Esophagus squamous epithelium (tissue), 5 donors: ENCODE results near the gene TSPAN11. TPM values are rescaled to one million over a fixed set of nuclear protein-coding genes. Genes with fewer than 3 reads are reported as not detected.

Source experiments
- DNase-seq: peaks from one replicate; lab custom pipeline; 2025; lab: John Stamatoyannopoulos, UW
- H3K27ac ChIP-seq, 4 donors: fragments of 200-600 bp; sonication (generic); one replicate each; pipeline ENCODE4 v1.5.1; 2016 to 2019; ENCODE audit warnings: mild to moderate bottlenecking in 1 of 4
- H3K27me3 ChIP-seq, 4 donors: fragments of 200-600 bp; sonication (generic); 1 replicate in 3 of 4; 2 replicates in 1 of 4; pipeline versions ENCODE4 v1.5.1 to v1.6.0; 2017 to 2021; ENCODE audit warnings: antibody characterized with exemption in 1 of 4
- H3K36me3 ChIP-seq, 3 donors: fragments of 200-600 bp; sonication (generic); one replicate each; pipeline ENCODE4 v1.5.1; 2016 to 2019
- H3K4me1 ChIP-seq, 3 donors: fragments of 200-600 bp; sonication (generic); one replicate each; pipeline ENCODE4 v1.5.1; 2017 to 2019
- H3K4me3 ChIP-seq, 4 donors: fragments of 200-600 bp; sonication (generic); 1 replicate in 3 of 4; 2 replicates in 1 of 4; pipeline ENCODE4 v1.5.1; 2016 to 2019; ENCODE audit warnings: mild to moderate bottlenecking in 2 of 4, moderate library complexity in 1 of 4
- H3K9me3 ChIP-seq, 3 donors: fragments of 200-600 bp; sonication (generic); one replicate each; pipeline ENCODE4 v1.5.1; 2016 to 2019
- POLR2A ChIP-seq, 4 donors: fragments of 450-650 bp; IDR thresholded peaks; one replicate each; pipeline ENCODE4 v1.6.1; 2017; ENCODE audit warnings: antibody characterized with exemption in 4 of 4, mild to moderate bottlenecking in 4 of 4, moderate library complexity in 3 of 4
- WGBS, 2 donors: methylation state at CpG; one replicate each; pipeline ENCODE4 v1.1.5; 2018; 5-methylcytosine and 5-hydroxymethylcytosine counted together
- intact Hi-C: fragments of 100-400 bp; cut with DNase I; formaldehyde crosslinking; loops from one replicate; pipeline ENCODE4 v1.15.0; 2022
- total RNA-seq, 4 donors: library from RNA; depleted of rRNA; stranded (reverse); fragments of >200 nt; gene quantifications; one replicate each; pipeline ENCODE4 v1.1.0, GENCODE V29; 2016
- TF ChIP-seq, protein P1 (sequence below), 6 experiments: fragments of 450-650 bp in 4 of 6; fragments of 200-600 bp in 2 of 6; sonication (generic) in 2 of 6; IDR thresholded peaks; one replicate each; pipeline ENCODE4 v1.5.1; 2016 to 2019; ENCODE audit warnings: antibody characterized with exemption in 6 of 6, mild to moderate bottlenecking in 4 of 6, moderate library complexity in 4 of 6
- donor health status: DM: yes; HTN: yes; CAD: no.

Gene TSPAN11
- total RNA-seq, 4 donors from 2014 or later: 0.27 to 3.0 (median 1.2) TPM

DNA sequence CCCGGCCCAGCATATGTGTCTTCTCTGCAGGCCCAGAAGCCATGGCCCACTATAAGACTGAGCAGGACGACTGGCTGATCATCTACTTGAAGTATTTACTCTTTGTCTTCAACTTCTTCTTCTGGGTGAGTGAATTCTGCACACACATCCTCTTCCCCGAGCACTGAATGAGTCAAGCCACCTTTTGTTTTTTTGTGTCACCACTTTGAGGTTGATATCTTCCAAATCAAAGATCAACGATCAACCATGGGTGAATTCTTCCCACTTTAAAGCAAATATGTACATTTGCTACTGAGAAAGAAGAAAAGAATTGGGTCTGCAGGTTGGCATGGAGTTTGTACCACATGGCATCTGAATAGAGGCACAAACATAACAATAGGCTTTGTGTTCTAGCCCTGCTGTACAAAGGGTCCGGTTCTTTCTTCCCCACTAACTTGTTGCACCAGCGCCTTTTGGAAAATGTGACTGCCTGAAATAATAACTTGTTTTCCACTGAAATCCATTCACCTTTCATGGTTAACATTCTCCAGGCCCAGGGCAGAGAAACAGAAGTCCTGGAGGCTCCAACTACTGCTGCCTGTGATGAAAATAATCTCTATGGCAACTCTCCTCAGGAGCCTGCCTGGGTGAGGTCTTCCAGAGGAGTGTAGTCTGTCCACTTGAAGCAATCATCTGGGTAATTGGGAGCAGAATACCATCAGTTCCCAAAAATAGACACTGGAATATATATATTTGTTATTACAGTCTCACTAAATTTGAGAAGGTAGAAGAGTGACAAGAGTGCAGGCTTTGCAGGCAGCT, 27.6 kb downstream of the TSPAN11 start:
- intact Hi-C loops: no loop called here
- WGBS, 2 donors: 74 to 76% methylated on average over 6 of the region's 6 CpGs
- H3K4me1 ChIP-seq: peaks cover 0 to 12% (median 0%) of the 10 kb centered on the region in 3 donors
- H3K27me3 ChIP-seq: peaks cover 0 to 16% (median 0%) of the 10 kb centered on the region in 4 donors
- H3K4me3 ChIP-seq: no peak overlapping the region
- H3K9me3 ChIP-seq: no peaks in the 10 kb centered on the region
- H3K36me3 ChIP-seq: no peaks in the 10 kb centered on the region
- no peak overlapping the region for H3K27ac ChIP-seq
- DNase-seq: no peak
- TF ChIP-seq, protein P1, sequence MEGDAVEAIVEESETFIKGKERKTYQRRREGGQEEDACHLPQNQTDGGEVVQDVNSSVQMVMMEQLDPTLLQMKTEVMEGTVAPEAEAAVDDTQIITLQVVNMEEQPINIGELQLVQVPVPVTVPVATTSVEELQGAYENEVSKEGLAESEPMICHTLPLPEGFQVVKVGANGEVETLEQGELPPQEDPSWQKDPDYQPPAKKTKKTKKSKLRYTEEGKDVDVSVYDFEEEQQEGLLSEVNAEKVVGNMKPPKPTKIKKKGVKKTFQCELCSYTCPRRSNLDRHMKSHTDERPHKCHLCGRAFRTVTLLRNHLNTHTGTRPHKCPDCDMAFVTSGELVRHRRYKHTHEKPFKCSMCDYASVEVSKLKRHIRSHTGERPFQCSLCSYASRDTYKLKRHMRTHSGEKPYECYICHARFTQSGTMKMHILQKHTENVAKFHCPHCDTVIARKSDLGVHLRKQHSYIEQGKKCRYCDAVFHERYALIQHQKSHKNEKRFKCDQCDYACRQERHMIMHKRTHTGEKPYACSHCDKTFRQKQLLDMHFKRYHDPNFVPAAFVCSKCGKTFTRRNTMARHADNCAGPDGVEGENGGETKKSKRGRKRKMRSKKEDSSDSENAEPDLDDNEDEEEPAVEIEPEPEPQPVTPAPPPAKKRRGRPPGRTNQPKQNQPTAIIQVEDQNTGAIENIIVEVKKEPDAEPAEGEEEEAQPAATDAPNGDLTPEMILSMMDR (IDR thresholded peaks at IDR 0.05): no peak
- TF ChIP-seq POLR2A (IDR thresholded peaks at IDR 0.05): no peak

DNA sequence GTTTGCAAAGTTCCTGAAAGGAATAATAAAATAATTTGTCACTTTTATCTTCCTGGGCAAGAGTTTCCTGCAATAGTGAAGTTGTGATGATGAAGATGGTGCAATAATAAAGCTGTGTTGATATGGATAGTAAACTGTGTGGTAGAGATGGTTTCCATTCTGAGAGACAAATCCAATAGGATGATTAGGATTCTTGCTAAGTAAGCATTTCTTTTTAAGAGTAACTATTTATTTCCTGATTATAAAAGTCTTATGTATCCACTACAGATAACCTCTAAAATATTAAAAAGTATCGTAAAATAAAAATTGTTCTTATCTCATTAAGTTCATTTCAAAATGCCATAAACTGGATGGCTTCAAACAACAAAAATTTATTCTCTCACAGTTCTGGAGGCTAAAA, 28.7 kb downstream of the TSPAN11 start:
- 94 to 100% methylated on average over 1 of the region's 1 CpG for WGBS, 2 donors

DNA sequence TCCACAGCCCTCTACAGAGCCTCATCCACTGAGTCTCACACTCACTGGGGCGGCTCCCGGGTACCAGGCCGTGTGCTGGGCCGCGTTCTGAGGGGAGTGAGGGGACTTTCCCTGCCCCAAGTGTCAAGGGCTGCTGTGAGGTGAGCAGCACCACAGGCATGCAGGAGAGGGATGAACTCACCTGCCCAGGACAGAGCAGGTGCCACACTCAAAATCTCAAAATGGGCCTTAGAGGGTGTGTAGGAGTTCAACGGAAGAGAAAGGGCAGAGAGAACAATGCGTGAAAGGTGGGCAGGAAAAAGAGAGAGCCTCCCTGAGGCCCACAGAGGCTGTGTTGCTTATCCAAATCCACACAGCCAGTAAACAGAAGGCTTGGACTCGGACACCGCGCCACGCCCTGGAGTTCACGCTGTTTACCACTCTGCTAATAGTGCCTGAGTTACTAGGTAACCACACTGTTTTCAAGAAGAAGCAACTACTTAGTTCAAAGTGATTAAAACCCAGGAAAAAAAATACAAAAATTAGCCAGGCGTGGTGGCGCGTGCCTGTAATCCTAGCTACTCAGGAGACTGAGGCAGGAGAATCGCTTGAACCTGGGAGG, 32.7 kb downstream of the TSPAN11 start:
- Histone ChIP-seq H3K4me1 (peaks cover 0 to 4% (median 0%) of the 10 kb centered on the region in 3 donors), H3K9me3 (no peaks in the 10 kb centered on the region), H3K27ac (no peak overlapping the region), H3K36me3 (no peaks in the 10 kb centered on the region), H3K4me3 (no peak overlapping the region), H3K27me3 (peaks cover 0 to 46% (median 0%) of the 10 kb centered on the region in 4 donors)
- intact Hi-C loops: no loop called here
- TF ChIP-seq, protein P1 (IDR thresholded peaks at IDR 0.05): no peak
- no peak for TF ChIP-seq POLR2A (IDR thresholded peaks at IDR 0.05)
- no peak for DNase-seq
- 42 to 76% methylated on average over 8 to 11 of the region's 16 CpGs for WGBS, 2 donors

More for the DNA sequence above, 28.7 kb downstream of the TSPAN11 start:
- intact Hi-C loops: no loop called here
- Histone ChIP-seq H3K27ac (no peak overlapping the region), H3K4me3 (no peak overlapping the region), H3K27me3 (peaks cover 0 to 23% (median 0%) of the 10 kb centered on the region in 4 donors), H3K9me3 (no peaks in the 10 kb centered on the region), H3K36me3 (no peaks in the 10 kb centered on the region), H3K4me1 (peaks cover 0 to 14% (median 0%) of the 10 kb centered on the region in 3 donors)
- no peak for DNase-seq
- TF ChIP-seq, protein P1 (IDR thresholded peaks at IDR 0.05): no peak
- TF ChIP-seq POLR2A (IDR thresholded peaks at IDR 0.05): no peak

DNA sequence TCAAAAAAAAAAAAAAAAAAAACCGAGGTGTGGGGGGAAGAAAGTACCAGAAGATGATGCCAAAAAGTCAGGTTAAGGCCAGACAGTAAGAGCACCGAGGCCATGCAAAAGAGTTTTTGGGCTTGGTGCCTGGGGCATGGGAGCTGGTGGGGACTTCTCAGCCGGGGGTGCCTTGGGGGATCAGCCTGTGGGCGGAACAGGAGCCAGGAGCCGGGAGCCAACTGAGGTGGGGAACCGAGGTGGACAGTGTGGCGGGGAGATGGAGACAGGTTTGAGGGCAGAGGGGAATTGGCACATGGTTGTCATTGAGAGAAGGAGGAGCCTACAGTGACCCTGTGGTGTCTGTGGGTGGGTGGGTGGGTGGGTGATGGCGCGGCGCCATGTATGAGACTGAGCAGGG, 33.2 kb downstream of the TSPAN11 start:
- TF ChIP-seq, protein P1 (IDR thresholded peaks at IDR 0.05): no peak
- no peak for TF ChIP-seq POLR2A (IDR thresholded peaks at IDR 0.05)
- WGBS, 2 donors: 59 to 66% methylated on average over 9 to 10 of the region's 10 CpGs
- H3K9me3 ChIP-seq: no peaks in the 10 kb centered on the region
- peaks cover 0 to 50% (median 0%) of the 10 kb centered on the region in 4 donors for H3K27me3 ChIP-seq
- no peak overlapping the region for H3K4me3 ChIP-seq
- DNase-seq: no peak
- H3K36me3 ChIP-seq: no peaks in the 10 kb centered on the region
- no peak overlapping the region for H3K27ac ChIP-seq
- peaks cover 0 to 4% (median 0%) of the 10 kb centered on the region in 3 donors for H3K4me1 ChIP-seq
- intact Hi-C loops: no loop called here

DNA sequence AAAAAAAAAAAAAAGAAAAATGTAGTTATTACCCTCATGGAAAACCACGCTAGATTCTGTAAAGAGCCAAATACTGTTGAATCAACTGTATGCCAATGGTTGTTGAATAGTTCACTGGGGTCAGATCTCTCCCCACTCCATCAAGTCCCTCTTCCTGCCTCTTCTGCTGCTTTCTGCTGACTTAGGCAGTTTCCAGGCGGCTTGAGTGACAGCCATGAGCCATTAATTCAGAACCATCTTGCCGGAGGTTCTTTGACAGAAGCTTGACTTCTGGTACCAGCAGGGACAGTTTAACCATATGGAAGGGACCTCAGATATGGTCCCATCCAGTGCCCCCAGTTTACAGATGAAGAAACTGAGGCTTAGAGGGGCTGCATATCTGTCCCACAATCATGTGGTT, 34.5 kb downstream of the TSPAN11 start:
- H3K4me1 ChIP-seq: peaks cover 0 to 4% (median 0%) of the 10 kb centered on the region in 3 donors
- no peak for DNase-seq
- TF ChIP-seq POLR2A (IDR thresholded peaks at IDR 0.05): no peak
- TF ChIP-seq, protein P1 (IDR thresholded peaks at IDR 0.05): no peak
- no peaks in the 10 kb centered on the region for H3K9me3 ChIP-seq
- no peak overlapping the region for H3K27ac ChIP-seq
- no peaks in the 10 kb centered on the region for H3K36me3 ChIP-seq
- intact Hi-C loops: no loop called here
- H3K27me3 ChIP-seq: peaks cover 0 to 59% (median 0%) of the 10 kb centered on the region in 4 donors
- 69 to 88% methylated on average over 3 of the region's 3 CpGs for WGBS, 2 donors
- H3K4me3 ChIP-seq: no peak overlapping the region
